ENCODE results near the gene DAPK1. TPM values are rescaled to one million over a fixed set of nuclear protein-coding genes. Genes with fewer than 3 reads are reported as not detected.

DAPK1 gene
- total and polyA plus RNA-seq, 12 donors, result 5.4 to 44.6 (median 21.3) TPM

DNA sequence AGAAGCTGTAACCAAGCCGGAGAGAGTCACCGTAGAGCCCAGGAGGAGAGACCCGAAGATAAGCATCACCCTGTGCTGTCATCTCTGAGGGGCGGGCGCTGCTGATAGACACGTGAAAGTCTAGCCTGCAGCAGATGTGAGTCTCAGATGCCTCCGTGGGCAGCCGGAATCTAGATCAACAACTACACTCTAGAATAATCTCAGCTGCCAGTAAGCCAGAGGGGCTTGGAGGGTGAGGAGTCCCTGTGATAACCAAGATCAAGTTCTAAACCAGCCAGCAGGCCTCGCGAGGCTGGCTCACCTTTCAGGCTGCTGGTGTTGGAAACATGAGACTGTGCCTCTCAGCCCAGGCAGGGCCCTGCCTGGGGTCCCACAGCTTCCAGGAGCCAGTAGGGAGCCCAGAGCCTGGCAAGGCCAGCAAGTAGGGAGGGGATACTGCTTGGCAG is 54.1 kb downstream of the DAPK1 start:
- no peaks in the 10 kb centered on the region for H3K36me3 ChIP-seq (replicated peaks in 1 of 2)
- DNase-seq, result peak in 1 of 7 donors; percentile 56
- WGBS, 4 donors, result 73 to 96% (median 91%) methylated on average over 4 to 10 of the region's 10 CpGs
- intact Hi-C loops (cut with DNase I), result no loop called here
- H3K4me1 ChIP-seq (replicated peaks in 1 of 2), result peaks cover 0 to 23% of the 10 kb centered on the region in 2 donors
- no peak overlapping the region for H3K27ac ChIP-seq
- H3K27me3 ChIP-seq, result no peaks in the 10 kb centered on the region
- no peak overlapping the region for H3K4me3 ChIP-seq
- H3K9me3 ChIP-seq (replicated peaks in 1 of 3), result no peaks in the 10 kb centered on the region
- no peak for TF ChIP-seq CTCF (IDR thresholded peaks at IDR 0.05)
- TF ChIP-seq POLR2A (IDR thresholded peaks at IDR 0.05), result no peak

DNA sequence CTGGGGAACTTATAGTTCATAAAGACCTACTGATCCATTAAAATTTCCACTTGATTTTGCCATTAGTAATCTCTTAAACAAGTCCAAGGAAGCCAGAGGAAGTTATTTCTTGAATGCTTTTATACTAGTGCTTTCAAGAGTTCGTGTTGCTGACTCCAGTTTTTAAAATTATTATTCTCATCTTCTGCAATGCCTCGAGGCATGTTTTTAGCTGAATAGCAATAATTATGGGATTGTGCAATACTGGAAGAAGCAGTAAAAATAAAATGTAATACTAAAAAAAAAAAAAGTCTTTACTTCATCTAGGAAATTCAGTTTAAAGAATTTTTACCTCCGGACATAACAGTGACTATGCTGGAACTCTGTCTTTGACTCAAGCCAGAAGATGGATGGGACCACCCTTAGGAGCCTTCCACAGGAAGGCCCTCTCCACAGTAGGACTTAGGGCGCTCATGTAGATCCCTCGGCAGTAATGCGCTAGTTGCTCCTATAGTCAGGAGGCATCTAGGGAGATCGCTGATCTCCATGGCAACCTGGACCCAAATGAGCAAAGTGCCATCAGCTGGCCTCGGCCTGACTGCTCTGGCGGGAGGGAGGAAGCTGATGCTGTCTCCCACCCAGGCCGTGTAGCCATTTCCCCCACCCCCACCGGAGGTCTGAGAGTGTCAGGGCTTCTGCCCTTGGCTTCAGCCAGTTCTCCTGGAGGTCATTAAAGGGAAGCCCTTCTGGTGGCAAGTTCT is 56.7 kb downstream of the DAPK1 start:
- H3K27me3 ChIP-seq, result no peaks in the 10 kb centered on the region
- H3K9me3 ChIP-seq (replicated peaks in 1 of 3), result no peaks in the 10 kb centered on the region
- intact Hi-C loops (cut with DNase I), result no loop called here
- peak overlapping the region in 2 of 5 donors; percentile 62 to 78 for H3K27ac ChIP-seq
- peak in 4 of 7 donors; percentile 17 to 55 (median 25) for DNase-seq
- no peak for TF ChIP-seq CTCF (IDR thresholded peaks at IDR 0.05)
- TF ChIP-seq POLR2A (IDR thresholded peaks at IDR 0.05), result no peak
- no peaks in the 10 kb centered on the region for H3K36me3 ChIP-seq (replicated peaks in 1 of 2)
- H3K4me1 ChIP-seq (replicated peaks in 1 of 2), result peaks cover 0 to 31% of the 10 kb centered on the region in 2 donors
- H3K4me3 ChIP-seq, result no peak overlapping the region
- WGBS, 4 donors, result 61 to 70% (median 68%) methylated on average over 6 to 11 of the region's 11 CpGs

DNA sequence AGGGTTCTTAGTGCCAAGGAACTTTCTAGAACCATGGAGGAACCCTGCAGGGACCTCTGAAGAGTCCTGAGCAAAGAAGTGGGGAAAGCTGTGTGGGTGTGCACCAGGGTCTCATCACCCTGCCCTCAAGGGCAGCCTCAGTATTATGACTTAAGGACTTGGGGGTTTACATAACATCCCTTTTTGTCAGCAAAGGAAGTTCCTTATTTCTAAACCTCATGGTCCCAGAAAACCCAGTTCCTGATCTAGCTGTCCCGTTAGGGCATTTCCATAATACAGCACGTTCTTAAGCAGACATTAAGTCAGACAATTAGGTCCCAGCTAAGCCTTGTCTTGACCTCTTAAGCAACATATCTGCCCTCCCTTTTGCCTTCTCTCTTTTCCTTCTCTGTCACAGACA is 57.3 kb downstream of the DAPK1 start:
- Histone ChIP-seq H3K27ac (peak overlapping the region in 2 of 5 donors; percentile 62 to 78), H3K36me3 (replicated peaks in 1 of 2) (no peaks in the 10 kb centered on the region), H3K9me3 (replicated peaks in 1 of 3) (no peaks in the 10 kb centered on the region), H3K4me1 (replicated peaks in 1 of 2) (peaks cover 0 to 31% of the 10 kb centered on the region in 2 donors), H3K4me3 (no peak overlapping the region), H3K27me3 (no peaks in the 10 kb centered on the region)
- intact Hi-C loops (cut with DNase I), result no loop called here
- WGBS, 4 donors, result 62 to 70% (median 64%) methylated on average over 2 of the region's 2 CpGs
- DNase-seq, result peak in 2 of 7 donors; percentile 20 to 46
- no peak for TF ChIP-seq POLR2A (IDR thresholded peaks at IDR 0.05)
- no peak for TF ChIP-seq CTCF (IDR thresholded peaks at IDR 0.05)

DNA sequence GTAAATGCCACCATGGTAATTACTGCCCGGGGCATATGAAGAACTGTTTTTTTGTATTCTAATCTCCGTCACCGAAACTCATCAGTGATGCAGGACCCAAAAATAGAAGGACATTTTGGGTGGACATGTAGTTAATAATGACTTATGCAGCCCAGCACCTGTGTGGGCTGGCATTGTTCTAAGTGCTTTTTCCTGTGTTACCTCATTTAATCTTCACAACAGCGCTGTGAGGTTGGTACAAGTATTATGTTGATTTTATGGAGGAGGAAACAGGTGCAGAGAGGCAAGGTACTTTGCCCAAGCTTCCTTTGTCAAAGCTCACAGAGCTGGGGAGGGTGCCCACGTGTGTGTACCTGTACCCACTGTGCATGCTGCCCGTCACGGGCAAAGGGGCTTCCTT is 58.4 kb downstream of the DAPK1 start:
- TF ChIP-seq CTCF (IDR thresholded peaks at IDR 0.05), result no peak
- intact Hi-C loops (cut with DNase I), result no loop called here
- Histone ChIP-seq H3K36me3 (replicated peaks in 1 of 2) (no peaks in the 10 kb centered on the region), H3K9me3 (replicated peaks in 1 of 3) (no peaks in the 10 kb centered on the region), H3K27ac (peak overlapping the region in 2 of 5 donors; percentile 62 to 63), H3K4me1 (replicated peaks in 1 of 2) (peaks cover 0 to 31% of the 10 kb centered on the region in 2 donors), H3K27me3 (no peaks in the 10 kb centered on the region), H3K4me3 (no peak overlapping the region)
- WGBS, 4 donors, result 55 to 74% (median 68%) methylated on average over 7 of the region's 7 CpGs
- DNase-seq, result peak in 2 of 7 donors; percentile 1 to 55

All from adrenal gland (tissue), 12 donors.